ENCODE results near the gene HAPLN1.

GRCh38 chr5:83723031-83723430 lies 2.4 kb upstream of the HAPLN1 start:
- TF ChIP-seq GABPA (IDR thresholded peaks at IDR 0.05; ENCODE audit: low read depth), result no peak
- no peak for TF ChIP-seq GATA2 (CRISPR knock-in tag; IDR thresholded peaks at IDR 0.05)
- TF ChIP-seq EP300 (IDR thresholded peaks at IDR 0.05; ENCODE audit: borderline replicate concordance in 1 of 2, low read depth in 1 of 2, low read length in 1 of 2), result no peak
- no peak for TF ChIP-seq REST (IDR thresholded peaks at IDR 0.05; ENCODE audit: low read depth, low read length)
- no peak for TF ChIP-seq CTCF (IDR thresholded peaks at IDR 0.05)
- no peak for TF ChIP-seq USF2 (IDR thresholded peaks at IDR 0.05; ENCODE audit: borderline replicate concordance, low read depth, low read length)
- no peak for TF ChIP-seq PBX3 (IDR thresholded peaks at IDR 0.05)
- no peak for TF ChIP-seq TCF12 (IDR thresholded peaks at IDR 0.05)
- no peak for TF ChIP-seq POLR2AphosphoS5 (IDR thresholded peaks at IDR 0.05; ENCODE audit: low read depth, low read length)
- TF ChIP-seq YY1 (IDR thresholded peaks at IDR 0.05; ENCODE audit: low read depth), result no peak
- no peak for TF ChIP-seq ZBTB33 (IDR thresholded peaks at IDR 0.05; ENCODE audit: borderline replicate concordance, low read depth)
- no peak for TF ChIP-seq RFX5 (IDR thresholded peaks at IDR 0.05; ENCODE audit: low read length)
- no peak for TF ChIP-seq TAF1 (IDR thresholded peaks at IDR 0.05; ENCODE audit: borderline replicate concordance, low read depth, low read length)
- no peak for TF ChIP-seq NRF1 (IDR thresholded peaks at IDR 0.05; ENCODE audit: low read depth, low read length)

All from SK-N-SH (cell line).